H9 (cell line): ENCODE results near the gene VEGFB. TPM values are rescaled to one million over a fixed set of nuclear protein-coding genes. Genes with fewer than 3 reads are reported as not detected.

Experiments
- DNase-seq: peaks from one replicate; pipeline ENCODE4 v3.0.0-alpha.2; 2017
- H2AFZ ChIP-seq: one replicate; pipeline ENCODE4 v1.6.1; 2013; ENCODE audit warnings: mild to moderate bottlenecking, low read length, control low read depth, moderate library complexity
- H2AK5ac ChIP-seq: 2 replicates; pipeline ENCODE4 v1.6.1; 2013; ENCODE audit warnings: low read length, control low read depth, mixed read lengths; ENCODE audit not compliant: insufficient read length
- H2BK120ac ChIP-seq: one replicate; pipeline ENCODE4 v1.6.1; 2013; ENCODE audit warnings: low read depth, mild to moderate bottlenecking, low read length, control low read depth, inconsistent platforms; ENCODE audit not compliant: poor library complexity, severe bottlenecking
- H2BK12ac ChIP-seq: 2 replicates; pipeline ENCODE4 v1.6.1; 2013; ENCODE audit warnings: low read length, control low read depth, mixed read lengths, low read depth; ENCODE audit not compliant: insufficient read length
- H2BK15ac ChIP-seq: 2 replicates; pipeline ENCODE4 v1.6.1; 2013; ENCODE audit warnings: low read depth, low read length, control low read depth
- H2BK20ac ChIP-seq: one replicate; pipeline ENCODE4 v1.6.1; 2013; ENCODE audit warnings: low read depth, mild to moderate bottlenecking, low read length, control low read depth, inconsistent platforms; ENCODE audit not compliant: poor library complexity, severe bottlenecking
- H2BK5ac ChIP-seq: 2 replicates; pipeline ENCODE4 v1.6.1; 2013; ENCODE audit warnings: low read length, control low read depth, mixed read lengths; ENCODE audit not compliant: insufficient read length
- H3K14ac ChIP-seq: 2 replicates; pipeline ENCODE4 v1.6.1; 2013; ENCODE audit warnings: low read length, control low read depth; ENCODE audit not compliant: insufficient read depth
- H3K18ac ChIP-seq: 2 replicates; pipeline ENCODE4 v1.6.1; 2013; ENCODE audit warnings: low read depth, mild to moderate bottlenecking, mixed read lengths, low read length, control low read depth; ENCODE audit not compliant: insufficient read length
- H3K23ac ChIP-seq: 2 replicates; pipeline ENCODE4 v1.6.1; 2013; ENCODE audit warnings: low read length, control low read depth, mixed read lengths, low read depth; ENCODE audit not compliant: insufficient read length
- H3K23me2 ChIP-seq: 2 replicates; pipeline ENCODE4 v1.6.1; 2013; ENCODE audit warnings: low read depth, mild to moderate bottlenecking, mixed read lengths, low read length, control low read depth; ENCODE audit not compliant: insufficient read length, poor library complexity, severe bottlenecking
- H3K27ac ChIP-seq: 2 replicates; pipeline ENCODE4 v1.5.1; 2013; ENCODE audit warnings: low read length, control low read depth, mixed read lengths, low read depth; ENCODE audit not compliant: insufficient read length
- H3K27me3 ChIP-seq: 2 replicates; pipeline ENCODE4 v1.6.1; 2013; ENCODE audit warnings: low read length, control low read depth, inconsistent platforms; ENCODE audit not compliant: insufficient read depth
- H3K4ac ChIP-seq: 2 replicates; pipeline ENCODE4 v1.6.1; 2013; ENCODE audit warnings: low read depth, mild to moderate bottlenecking, control low read depth, inconsistent platforms, low read length, moderate library complexity
- H3K4me1 ChIP-seq: 2 replicates; pipeline ENCODE4 v1.6.1; 2013; ENCODE audit warnings: low read length, control low read depth, inconsistent platforms; ENCODE audit not compliant: insufficient read depth
- H3K4me2 ChIP-seq: 2 replicates; pipeline ENCODE4 v1.6.1; 2013; ENCODE audit warnings: low read length, control low read depth, mixed read lengths; ENCODE audit not compliant: insufficient read length, insufficient read depth
- H3K56ac ChIP-seq: 2 replicates; pipeline ENCODE4 v1.6.1; 2013; ENCODE audit warnings: low read depth, mild to moderate bottlenecking, mixed read lengths, low read length, control low read depth; ENCODE audit not compliant: insufficient read length
- H3K79me1 ChIP-seq: 2 replicates; pipeline ENCODE4 v1.6.1; 2013; ENCODE audit warnings: low read depth, mild to moderate bottlenecking, moderate library complexity, low read length, control low read depth, inconsistent platforms; ENCODE audit not compliant: insufficient read depth, poor library complexity, severe bottlenecking
- H3K79me2 ChIP-seq: 2 replicates; pipeline ENCODE4 v1.6.1; 2013; ENCODE audit warnings: low read length, control low read depth, inconsistent platforms; ENCODE audit not compliant: insufficient read depth
- H3K9ac ChIP-seq: 2 replicates; pipeline ENCODE4 v1.6.1; 2013; ENCODE audit warnings: low read length, control low read depth, mixed read lengths; ENCODE audit not compliant: insufficient read length; ENCODE audit errors: extremely low read depth
- H3K9me3 ChIP-seq: one replicate; pipeline ENCODE4 v1.6.1; 2013; ENCODE audit warnings: low read depth, low read length, inconsistent platforms; ENCODE audit not compliant: control insufficient read depth
- H3T11ph ChIP-seq: one replicate; pipeline ENCODE4 v1.6.1; 2013; ENCODE audit warnings: mild to moderate bottlenecking, low read length, control low read depth, inconsistent platforms
- H4K20me1 ChIP-seq: one replicate; pipeline ENCODE4 v1.6.1; 2013; ENCODE audit not compliant: control insufficient read depth, insufficient read length, insufficient read depth
- H4K5ac ChIP-seq: 2 replicates; pipeline ENCODE4 v1.6.1; 2013; ENCODE audit warnings: low read depth, mild to moderate bottlenecking, mixed read lengths, low read length, control low read depth; ENCODE audit not compliant: insufficient read length
- H4K8ac ChIP-seq: replicated peaks from 2 replicates; pipeline ENCODE4 v1.6.1; 2013; ENCODE audit warnings: low read length, control low read depth, mixed read lengths, low read depth; ENCODE audit not compliant: insufficient read length
- H4K91ac ChIP-seq: 2 replicates; pipeline ENCODE4 v1.6.1; 2013; ENCODE audit warnings: low read depth, mild to moderate bottlenecking, moderate library complexity, mixed read lengths, low read length, control low read depth; ENCODE audit not compliant: insufficient read length
- H3K27ac Mint-ChIP-seq, 3 experiments: 2 replicates in 2 of 3; 3 replicates in 1 of 3; pipeline ENCODE4 v1.8.0; 2020 to 2021; ENCODE audit warnings: mixed read lengths in 3 of 3, mild to moderate bottlenecking in 1 of 3, moderate library complexity in 1 of 3
- H3K27me3 Mint-ChIP-seq: 2 replicates; pipeline ENCODE4 v1.8.0; 2021; ENCODE audit warnings: low read depth, mild to moderate bottlenecking, moderate library complexity, mixed read lengths
- H3K36me3 Mint-ChIP-seq, 3 experiments: 2 replicates in 2 of 3; 3 replicates in 1 of 3; pipeline ENCODE4 v1.8.0; 2020 to 2021; ENCODE audit warnings: low read depth in 3 of 3, mixed read lengths in 3 of 3; ENCODE audit not compliant: insufficient read depth in 1 of 3
- H3K4me1 Mint-ChIP-seq, 2 experiments: 2 replicates each; pipeline ENCODE4 v1.8.0; 2020; ENCODE audit warnings: mixed read lengths in 2 of 2
- H3K4me3 Mint-ChIP-seq, 2 experiments: 2 replicates in 1 of 2; 3 replicates in 1 of 2; pipeline ENCODE4 v1.8.0; 2020 to 2021; ENCODE audit warnings: mild to moderate bottlenecking in 2 of 2, mixed read lengths in 2 of 2, moderate library complexity in 1 of 2
- H3K9me3 Mint-ChIP-seq, 2 experiments: 2 replicates in 1 of 2; 3 replicates in 1 of 2; pipeline ENCODE4 v1.8.0; 2020; ENCODE audit warnings: mild to moderate bottlenecking in 2 of 2, mixed read lengths in 2 of 2, moderate library complexity in 1 of 2
- WGBS: extraction: QIAGEN DNeasy Blood & Tissue Kit; methylation state at CpG from one replicate; pipeline ENCODE4 v1.1.7; 2013; ENCODE audit warnings: missing lambda C conversion rate, low lambda C conversion rate, mixed read lengths; ENCODE audit not compliant: insufficient read length; ENCODE audit errors: extremely low coverage; 5-methylcytosine and 5-hydroxymethylcytosine counted together
- total RNA-seq: library from RNA; stranded (reverse); gene quantifications from 2 replicates; pipeline ENCODE4 v1.2.1, GENCODE V29; 2021
- TF ChIP-seq, protein P1 (sequence below): fragments of 200-600 bp; sonication (generic); conservative IDR thresholded peaks from 3 replicates; pipeline ENCODE4 v1.8.0; 2021; ENCODE audit warnings: antibody characterized with exemption, mild to moderate bottlenecking

VEGFB gene
- total RNA-seq, 1 experiment from 2014 or later: 57.7 TPM

GRCh38 chr11:64247729-64248531 is 13.5 kb downstream of the VEGFB start:
- Histone ChIP-seq H2AK5ac (no peak overlapping the region), H4K5ac (no peak overlapping the region), H3K9me3 (no peaks in the 10 kb centered on the region), H4K91ac (no peak overlapping the region), H2AFZ (no peak overlapping the region), H3K79me1 (peaks cover 3% of the 10 kb centered on the region), H3K18ac (no peak overlapping the region), H3K27ac (no peak overlapping the region), H2BK15ac (no peak overlapping the region), H3K79me2 (peaks cover 7% of the 10 kb centered on the region; the same call in 1 of the 2 replicates), H3K23ac (no peak overlapping the region), H3K14ac (no peak overlapping the region), H3K4ac (no peak overlapping the region), H4K20me1 (no peaks in the 10 kb centered on the region), H3K27me3 (no peaks in the 10 kb centered on the region), H3K4me1 (peaks cover 9% of the 10 kb centered on the region; the same call in 1 of the 2 replicates), H3K23me2 (peaks cover 26% of the 10 kb centered on the region), H4K8ac (no peak overlapping the region), H3T11ph (no peak overlapping the region), H3K56ac (no peak overlapping the region), H2BK5ac (no peak overlapping the region), H2BK120ac (no peak overlapping the region), H3K9ac (no peak overlapping the region), H3K4me2 (peak overlapping the region; percentile 99), H2BK12ac (no peak overlapping the region), H2BK20ac (no peak overlapping the region)
- Mint-ChIP-seq H3K4me3 (peak overlapping the region; percentile 79 to 93), H3K4me1 (peaks cover 41 to 51% of the 10 kb centered on the region in 2 experiments), H3K27ac (peak overlapping the region in 2 of 3 experiments; percentile 24 to 49; a peak in 4 of 7 replicates), H3K36me3 (peaks cover 12 to 18% (median 13%) of the 10 kb centered on the region in 3 experiments; a peak in 6 of 7 replicates), H3K27me3 (no peaks in the 10 kb centered on the region), H3K9me3 (no peaks in the 10 kb centered on the region; a peak in 1 of 5 replicates)
- DNase-seq: no peak
- no CpG with 5 or more reads among the region's 31 CpGs for WGBS
- TF ChIP-seq, protein P1, sequence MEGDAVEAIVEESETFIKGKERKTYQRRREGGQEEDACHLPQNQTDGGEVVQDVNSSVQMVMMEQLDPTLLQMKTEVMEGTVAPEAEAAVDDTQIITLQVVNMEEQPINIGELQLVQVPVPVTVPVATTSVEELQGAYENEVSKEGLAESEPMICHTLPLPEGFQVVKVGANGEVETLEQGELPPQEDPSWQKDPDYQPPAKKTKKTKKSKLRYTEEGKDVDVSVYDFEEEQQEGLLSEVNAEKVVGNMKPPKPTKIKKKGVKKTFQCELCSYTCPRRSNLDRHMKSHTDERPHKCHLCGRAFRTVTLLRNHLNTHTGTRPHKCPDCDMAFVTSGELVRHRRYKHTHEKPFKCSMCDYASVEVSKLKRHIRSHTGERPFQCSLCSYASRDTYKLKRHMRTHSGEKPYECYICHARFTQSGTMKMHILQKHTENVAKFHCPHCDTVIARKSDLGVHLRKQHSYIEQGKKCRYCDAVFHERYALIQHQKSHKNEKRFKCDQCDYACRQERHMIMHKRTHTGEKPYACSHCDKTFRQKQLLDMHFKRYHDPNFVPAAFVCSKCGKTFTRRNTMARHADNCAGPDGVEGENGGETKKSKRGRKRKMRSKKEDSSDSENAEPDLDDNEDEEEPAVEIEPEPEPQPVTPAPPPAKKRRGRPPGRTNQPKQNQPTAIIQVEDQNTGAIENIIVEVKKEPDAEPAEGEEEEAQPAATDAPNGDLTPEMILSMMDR: no peak
